GM21619 (cell line): Measurements from ENCODE around the gene AK9.
"Not testable (repeated sequence)": the region's sequence is repeated elsewhere in the genome, so short reads cannot be mapped to it uniquely, and the experiment has no call there.

ENCODE experiments used
- ATAC-seq: cut with Tn5 transposase; IDR thresholded peaks from one replicate; pipeline ENCODE4 v1.9.1; 2021; ENCODE audit not compliant: unreplicated experiment

The AK9 gene

GRCh38 chr6:109626311-109626710 is 64.7 kb downstream of the AK9 start:
- ATAC-seq: no peak

- ATAC-seq: no peak
Observed at GRCh38 chr6:109625199-109625598, 65.8 kb downstream of the AK9 start.

GRCh38 chr6:109623288-109623687 is 67.7 kb downstream of the AK9 start:
- ATAC-seq: no peak

- no peak for ATAC-seq
Observed at GRCh38 chr6:109612268-109612667, 78.7 kb downstream of the AK9 start.

GRCh38 chr6:109611502-109611901 is 79.5 kb downstream of the AK9 start:
- ATAC-seq: no peak

- no peak for ATAC-seq
Observed at GRCh38 chr6:109610590-109610989, 80.4 kb downstream of the AK9 start.

GRCh38 chr6:109609737-109610136 is 81.3 kb downstream of the AK9 start:
- no peak for ATAC-seq

GRCh38 chr6:109606359-109606758 is 84.6 kb downstream of the AK9 start:
- ATAC-seq: no peak

GRCh38 chr6:109595998-109596397 is 95.0 kb downstream of the AK9 start:
- no peak for ATAC-seq

- ATAC-seq: no peak
Observed at GRCh38 chr6:109580519-109580918, 110.5 kb downstream of the AK9 start.

GRCh38 chr6:109579361-109579760 is 111.6 kb downstream of the AK9 start:
- ATAC-seq: peak; percentile 91

GRCh38 chr6:109569901-109570300 is 121.1 kb downstream of the AK9 start:
- not testable (repeated sequence) for ATAC-seq

- ATAC-seq: no peak
Observed at GRCh38 chr6:109561844-109562243, 129.2 kb downstream of the AK9 start.

GRCh38 chr6:109531446-109531845 is 159.6 kb downstream of the AK9 start:
- no peak for ATAC-seq

GRCh38 chr6:109527989-109528388 is 163.0 kb downstream of the AK9 start:
- ATAC-seq: no peak

- peak; percentile 85 for ATAC-seq
Observed at GRCh38 chr6:109526905-109527628, 163.9 kb downstream of the AK9 start.

- ATAC-seq: no peak
Observed at GRCh38 chr6:109524129-109524528, 166.9 kb downstream of the AK9 start.

GRCh38 chr6:109523478-109523877 is 167.5 kb downstream of the AK9 start:
- no peak for ATAC-seq

- ATAC-seq: no peak
Observed at GRCh38 chr6:109521080-109521479, 169.9 kb downstream of the AK9 start.

- ATAC-seq: not testable (repeated sequence)
Observed at GRCh38 chr6:109519647-109520046, 171.4 kb downstream of the AK9 start.

- no peak for ATAC-seq
Observed at GRCh38 chr6:109516929-109517328, 174.1 kb downstream of the AK9 start.

- ATAC-seq: no peak
Observed at GRCh38 chr6:109515781-109516409, 175.1 kb downstream of the AK9 start.

GRCh38 chr6:109514946-109515345 is 176.1 kb downstream of the AK9 start:
- no peak for ATAC-seq
